ENCODE measurements around the gene SEMA4B.

The SEMA4B gene

DNA sequence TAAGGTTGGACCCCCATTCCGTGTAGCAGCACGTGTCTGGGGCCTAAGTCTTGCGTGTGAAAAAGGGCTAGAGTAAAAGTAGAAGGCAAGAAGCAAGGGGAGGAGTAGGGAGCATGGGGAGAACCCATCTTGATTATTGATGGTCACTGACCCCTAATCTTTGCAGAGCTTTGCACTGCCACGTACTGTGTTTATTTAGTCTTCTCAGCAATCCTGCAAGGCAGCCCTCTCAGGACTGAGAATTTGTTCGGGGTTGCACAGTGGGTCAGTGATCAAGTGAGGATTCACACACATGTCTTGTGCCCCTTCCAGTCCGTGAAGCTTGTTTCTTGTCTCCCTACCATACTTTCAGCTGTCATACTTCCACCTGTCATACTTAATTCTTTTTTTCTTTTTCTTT, 7.2 kb downstream of the SEMA4B start:
- DNase-seq, result no peak

DNA sequence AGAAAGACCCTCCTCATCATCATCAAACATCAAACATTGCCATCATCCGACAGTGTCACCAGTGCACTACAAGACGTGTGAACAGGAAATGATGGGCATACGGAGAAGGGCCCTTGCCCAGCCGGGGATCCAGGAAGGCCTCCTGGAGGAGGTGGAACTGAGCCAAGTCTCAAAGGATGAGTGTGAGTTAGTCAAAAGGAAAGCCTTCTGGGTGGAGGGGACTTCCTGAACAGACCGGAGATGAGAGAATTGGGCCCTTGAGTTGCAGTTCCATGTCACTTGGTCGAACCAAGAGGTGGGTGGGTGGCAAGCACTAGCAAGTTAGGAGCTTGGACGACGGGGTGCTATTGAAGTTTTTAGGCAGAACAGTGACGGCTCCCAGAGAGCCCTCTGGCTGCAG, 8.5 kb downstream of the SEMA4B start:
- no peak for DNase-seq

DNA sequence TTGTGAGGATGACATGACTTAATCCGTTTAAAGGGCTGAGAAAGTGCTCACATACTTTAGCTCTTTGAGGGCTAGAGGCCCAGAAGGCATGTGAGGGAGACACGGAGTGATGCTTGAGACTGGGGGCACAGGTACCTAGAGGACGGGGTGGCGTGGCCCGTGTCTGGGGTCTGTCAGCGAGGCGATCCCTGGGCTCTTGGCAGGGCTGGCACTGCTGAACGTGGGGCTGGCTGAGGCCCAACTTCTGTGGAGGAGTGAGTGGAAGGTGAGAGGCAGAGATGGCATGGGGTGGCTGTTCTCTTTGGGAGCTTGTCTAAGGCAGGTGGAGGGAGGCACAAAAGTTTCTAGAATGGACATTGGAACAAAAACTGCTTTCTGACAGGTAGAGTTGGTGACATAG, 9.5 kb downstream of the SEMA4B start:
- no peak for DNase-seq

DNA sequence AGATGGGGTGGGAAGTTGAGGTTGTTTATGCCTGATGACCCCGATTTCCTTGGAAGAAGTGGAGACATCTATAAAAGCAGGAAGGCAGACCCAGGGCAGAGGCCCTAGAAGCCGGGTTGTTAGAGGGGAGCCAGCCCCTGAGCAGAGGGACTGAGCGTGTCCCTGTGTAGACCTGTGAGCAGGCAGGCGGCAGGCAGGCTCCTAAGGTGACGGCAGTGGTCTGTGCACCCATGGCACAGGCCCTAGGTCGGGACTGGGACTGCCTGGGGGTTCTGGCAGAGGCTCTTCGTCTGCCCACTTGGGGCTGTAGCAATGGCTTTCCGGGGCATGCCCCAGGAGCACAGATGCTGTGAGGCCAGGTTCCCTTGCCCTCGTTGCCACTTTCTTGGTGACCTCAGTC, 9.9 kb downstream of the SEMA4B start:
- no peak for DNase-seq

DNA sequence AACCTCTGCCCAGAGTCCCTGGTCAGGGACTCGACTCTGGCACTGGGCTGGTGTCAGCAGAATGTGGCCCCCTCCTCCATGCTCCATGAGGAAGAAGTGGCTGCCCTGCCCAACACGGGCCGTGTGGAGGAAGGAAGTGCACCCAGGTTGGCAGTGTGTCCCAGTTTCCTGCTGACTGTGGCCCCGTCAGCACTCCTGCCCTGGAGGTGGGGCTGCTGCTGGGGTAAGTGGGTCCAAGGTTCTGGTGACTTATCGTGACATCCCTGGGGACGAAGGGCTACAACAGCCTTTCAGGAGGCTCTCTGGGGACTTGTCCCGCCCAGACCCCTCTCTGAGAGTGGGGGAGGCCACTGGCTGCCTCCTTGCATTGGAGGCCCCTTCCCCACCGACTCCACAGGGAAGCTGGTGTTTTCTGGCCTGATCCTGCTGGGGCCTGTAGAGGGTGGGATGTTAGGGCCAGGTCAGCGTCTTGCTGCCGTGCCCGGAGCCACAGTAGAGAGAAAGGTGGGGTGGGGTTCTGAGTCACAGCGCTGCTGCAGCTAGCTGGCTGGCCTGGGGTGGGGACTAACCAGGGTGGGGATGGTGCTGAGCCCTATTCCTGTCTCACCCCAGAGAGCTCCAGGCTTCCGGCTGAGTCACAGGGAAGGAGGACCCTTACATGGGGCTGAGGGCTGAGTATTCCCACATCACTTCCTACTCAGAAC, 10.5 kb downstream of the SEMA4B start:
- DNase-seq, result no peak

DNA sequence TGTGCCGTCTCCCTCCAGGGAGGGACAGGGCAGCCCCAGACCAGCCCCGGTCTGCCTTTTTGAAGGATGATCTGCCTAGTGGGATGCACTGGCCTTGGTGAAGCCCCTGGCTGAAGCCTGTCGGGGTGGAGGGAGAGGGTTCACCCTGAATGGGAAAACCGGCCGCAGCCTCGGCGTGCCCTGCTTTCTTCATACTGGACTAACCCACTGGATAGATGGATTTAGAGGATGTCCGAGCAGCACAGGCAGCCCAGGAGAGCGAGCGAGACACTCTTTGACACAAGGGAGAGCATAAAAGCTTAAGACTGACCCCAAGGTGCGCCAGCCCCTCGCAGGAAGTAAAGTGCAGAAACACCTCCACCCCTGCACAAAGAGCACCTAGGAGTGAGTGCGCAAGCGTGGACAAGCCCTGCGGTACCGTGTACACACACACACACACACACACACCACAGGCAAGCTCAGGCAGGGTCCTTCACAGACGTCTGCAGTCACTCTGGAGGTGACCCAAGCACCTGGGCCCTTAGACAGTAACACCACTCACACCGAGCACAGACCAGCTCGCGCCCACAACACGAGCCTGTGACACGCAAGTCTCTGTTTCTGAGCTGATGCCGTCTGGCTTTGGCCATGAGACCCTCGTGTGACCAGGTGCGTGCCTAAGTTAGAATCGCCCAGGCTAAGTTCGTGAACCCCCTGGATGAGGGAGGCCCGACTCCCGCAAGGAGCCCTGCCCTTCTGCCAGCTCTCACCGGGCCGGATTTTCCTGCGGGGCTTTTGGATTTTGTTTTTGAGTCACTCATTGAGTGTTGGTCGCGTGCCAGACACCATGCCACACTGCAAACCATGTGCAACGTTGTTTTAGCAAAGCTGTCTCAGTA, 11.3 kb downstream of the SEMA4B start:
- DNase-seq, result no peak

DNA sequence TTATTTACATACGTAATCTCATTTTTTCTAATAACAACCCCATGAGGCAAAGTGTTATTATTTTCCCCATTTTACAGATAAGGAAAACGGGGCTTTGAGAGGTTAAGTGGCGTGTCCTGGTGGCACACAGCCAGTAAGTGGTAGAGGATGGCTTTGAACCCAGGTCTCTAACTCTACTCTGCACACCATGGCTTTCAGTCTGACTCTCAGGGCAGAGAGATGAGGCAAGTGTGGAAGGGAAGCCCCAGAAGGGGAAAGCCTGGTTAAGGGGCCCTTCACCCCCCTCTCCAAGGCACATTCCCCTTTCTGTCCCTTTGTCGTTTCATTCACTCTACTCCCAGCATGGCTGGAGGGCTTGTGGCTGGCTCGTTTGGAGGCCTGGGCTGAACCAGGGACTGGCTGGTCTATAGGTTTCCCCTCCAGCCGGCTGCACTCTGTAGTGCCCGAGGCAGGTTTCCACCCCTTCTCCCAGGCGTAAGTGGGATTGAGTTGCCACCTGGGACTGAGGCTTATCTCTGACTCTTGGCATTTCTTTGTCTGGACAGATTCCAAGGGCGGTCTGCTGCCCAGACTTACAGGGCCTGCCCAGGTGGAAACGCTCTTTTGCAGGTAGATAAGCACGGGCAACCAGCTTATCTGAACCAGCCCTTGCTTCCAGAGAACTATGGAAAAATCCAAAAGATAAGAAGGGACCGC, 12.1 kb downstream of the SEMA4B start:
- no peak for DNase-seq

DNA sequence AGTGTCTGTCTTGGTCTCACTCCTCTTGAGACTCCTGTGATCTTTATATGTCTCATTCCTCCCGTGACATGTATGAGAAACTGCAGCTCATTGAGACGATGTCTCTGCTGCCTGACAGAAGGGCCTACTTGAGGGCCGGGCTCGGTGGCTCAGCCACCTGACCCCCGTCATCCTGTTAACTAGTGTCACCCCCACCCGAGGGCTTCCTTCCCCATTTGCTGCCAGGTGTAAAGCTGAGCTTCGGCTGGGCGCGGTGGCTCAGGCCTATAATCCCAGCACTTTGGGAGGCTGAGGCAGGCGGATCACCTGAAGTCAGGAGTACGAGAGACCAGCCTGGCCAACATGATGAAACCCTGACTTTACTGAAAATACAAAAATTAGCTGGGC, 12.7 kb downstream of the SEMA4B start:
- DNase-seq, result no peak

DNA sequence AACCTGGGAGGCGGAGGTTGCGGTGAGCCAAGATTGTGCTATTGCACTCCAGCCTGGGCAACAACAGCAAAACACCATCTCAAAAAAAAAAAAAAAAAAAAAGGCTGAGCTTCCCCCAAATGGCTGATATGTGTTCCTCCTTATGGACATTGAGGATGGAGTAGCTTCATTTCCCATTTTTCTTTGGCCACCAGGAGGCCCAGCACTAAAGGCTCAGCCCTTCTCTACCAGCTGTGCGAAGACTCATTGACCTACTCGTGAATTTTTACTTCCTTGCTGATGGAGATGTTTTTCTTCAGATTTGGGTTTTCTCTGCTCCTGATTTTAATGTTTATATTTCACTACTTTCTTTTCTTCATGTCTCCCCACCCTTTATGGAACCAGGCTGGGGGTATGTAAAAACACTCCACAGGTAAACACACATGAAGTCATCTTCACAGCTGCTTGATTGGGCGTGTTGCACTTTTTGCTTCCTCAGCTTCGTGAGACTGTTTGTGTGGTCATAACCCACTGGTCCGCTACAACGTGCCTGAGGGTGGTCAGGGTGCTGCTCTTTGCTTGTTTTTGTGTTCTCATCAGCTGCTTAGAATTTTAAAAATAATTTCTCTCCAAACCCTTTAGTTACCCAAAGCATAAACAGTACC, 13.5 kb downstream of the SEMA4B start:
- no peak for DNase-seq

DNA sequence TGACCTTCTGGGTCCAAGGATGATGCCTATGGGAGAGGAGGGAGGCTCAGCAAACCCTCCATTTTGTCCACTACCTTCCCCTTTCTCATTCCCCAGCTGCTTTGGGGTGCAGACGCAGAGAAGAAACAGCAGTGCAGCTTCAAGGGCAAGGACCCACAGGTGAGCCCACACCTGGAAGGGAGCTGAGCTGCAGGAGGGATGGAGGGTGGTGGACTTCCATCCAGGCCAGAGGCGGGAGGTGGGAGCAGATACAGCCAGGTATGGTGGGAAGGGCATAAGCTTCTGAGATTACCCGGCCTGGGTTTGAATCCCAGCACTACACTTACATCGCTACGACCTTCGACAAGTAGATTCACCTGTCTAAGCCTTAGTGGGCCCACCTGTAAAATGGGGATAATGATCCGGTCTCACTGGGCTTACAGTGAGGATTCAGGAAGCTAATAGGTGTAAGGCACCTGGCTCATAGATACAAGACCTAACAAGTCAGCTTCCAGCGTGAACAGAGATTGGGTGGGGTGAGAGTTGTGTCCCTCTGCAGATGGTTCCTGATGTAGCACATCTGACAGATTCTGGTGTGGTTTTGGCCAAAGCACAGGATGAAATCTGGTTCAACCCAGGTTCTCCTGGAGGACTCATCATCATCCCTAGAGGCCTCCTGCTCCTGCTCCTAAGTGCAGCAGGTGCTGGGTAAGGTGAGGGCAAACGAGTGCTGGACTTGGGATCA, 16.7 kb downstream of the SEMA4B start:
- DNase-seq, result no peak

DNA sequence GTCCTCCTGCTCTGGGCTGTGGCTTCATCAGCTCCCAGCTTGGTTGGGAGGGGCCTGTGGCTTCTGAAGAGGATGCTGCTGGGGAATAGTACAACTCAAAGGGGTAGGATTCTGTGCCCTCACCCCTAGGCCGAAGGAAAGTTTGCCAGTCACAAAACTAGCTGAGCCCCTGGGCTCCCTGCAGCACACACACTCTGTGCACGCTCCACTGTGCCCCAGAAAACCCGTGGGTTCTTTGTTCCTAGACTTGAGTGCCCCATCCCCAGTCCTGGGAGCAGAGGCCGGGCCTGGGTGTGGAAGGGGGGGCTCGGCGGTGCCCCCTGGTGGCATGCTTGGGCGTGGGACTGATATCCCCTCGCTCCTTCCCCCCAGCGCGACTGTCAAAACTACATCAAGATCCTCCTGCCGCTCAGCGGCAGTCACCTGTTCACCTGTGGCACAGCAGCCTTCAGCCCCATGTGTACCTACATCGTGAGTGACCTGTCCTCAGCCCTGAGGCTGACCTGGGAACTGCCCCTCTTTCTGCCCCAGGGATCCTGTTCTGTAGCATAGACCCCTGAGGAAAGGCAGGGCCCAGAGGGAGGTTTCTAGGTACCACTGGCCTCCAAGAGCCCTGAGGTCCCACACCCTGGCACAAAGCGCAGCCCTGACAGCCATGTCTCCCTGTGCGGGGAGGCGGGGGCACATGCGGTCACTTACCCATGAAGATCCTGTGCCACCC, 18.5 kb downstream of the SEMA4B start:
- DNase-seq, result peak; percentile 58

DNA sequence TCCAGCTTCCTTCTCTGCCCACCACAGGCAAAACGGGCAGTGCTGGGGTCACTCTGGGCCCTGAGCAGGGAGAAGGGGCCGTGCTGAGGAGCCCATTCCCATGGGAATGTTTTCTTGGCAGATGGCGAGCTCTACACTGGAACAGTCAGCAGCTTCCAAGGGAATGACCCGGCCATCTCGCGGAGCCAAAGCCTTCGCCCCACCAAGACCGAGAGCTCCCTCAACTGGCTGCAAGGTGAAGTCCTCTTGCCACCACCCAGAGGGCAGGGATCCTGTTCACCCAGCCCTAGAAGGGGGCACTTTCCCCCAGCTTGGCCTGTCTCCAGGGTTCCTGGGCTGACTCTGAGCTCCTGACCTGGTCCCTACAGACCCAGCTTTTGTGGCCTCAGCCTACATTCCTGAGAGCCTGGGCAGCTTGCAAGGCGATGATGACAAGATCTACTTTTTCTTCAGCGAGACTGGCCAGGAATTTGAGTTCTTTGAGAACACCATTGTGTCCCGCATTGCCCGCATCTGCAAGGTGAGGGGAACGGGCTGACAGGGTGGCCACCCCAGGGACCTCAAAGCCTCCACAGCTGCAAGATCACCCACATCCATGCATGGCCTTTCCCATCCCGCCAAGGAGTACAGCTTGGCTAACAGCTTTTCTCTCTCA, 20.2 kb downstream of the SEMA4B start:
- DNase-seq, result no peak

DNA sequence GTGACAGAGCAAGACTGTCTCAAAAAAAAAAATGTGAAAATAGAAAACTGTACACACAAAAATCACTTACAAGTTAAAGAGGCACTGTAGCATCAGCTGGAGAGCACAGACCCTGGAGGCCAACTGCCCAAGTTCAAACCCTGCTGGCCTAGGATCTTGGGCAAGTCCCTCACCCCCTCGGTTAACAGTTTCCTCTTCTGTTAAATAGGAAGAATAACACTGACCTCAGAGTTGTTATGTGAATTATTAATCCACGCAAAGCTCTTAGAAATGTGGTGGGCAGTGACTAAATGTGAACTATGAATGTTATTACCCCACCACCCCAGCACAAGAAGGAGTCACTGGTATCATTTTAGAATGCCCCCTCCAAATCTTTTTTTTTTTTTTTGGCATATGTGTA, 21.4 kb downstream of the SEMA4B start:
- no peak for DNase-seq

DNA sequence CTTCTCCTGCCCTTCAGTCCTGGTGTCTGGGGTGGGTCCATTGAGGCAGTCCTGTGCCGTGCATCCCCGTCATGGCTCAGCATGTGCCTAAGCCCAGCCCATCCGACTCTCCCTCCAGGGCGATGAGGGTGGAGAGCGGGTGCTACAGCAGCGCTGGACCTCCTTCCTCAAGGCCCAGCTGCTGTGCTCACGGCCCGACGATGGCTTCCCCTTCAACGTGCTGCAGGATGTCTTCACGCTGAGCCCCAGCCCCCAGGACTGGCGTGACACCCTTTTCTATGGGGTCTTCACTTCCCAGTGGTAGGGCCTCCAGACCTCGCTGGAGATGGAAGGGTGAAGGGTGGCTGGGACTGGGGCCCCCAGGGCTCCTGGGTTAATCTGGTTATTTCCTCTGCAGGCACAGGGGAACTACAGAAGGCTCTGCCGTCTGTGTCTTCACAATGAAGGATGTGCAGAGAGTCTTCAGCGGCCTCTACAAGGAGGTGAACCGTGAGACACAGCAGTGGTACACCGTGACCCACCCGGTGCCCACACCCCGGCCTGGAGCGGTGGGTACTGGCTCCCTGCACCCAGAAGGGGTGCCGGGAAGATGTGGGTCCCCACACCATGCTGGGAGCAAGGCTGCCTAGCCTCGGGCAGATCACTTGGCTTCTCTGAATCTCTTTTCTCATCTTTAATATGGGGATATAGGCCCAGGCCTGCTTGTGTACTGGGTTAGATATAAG, 22.5 kb downstream of the SEMA4B start:
- no peak for DNase-seq

DNA sequence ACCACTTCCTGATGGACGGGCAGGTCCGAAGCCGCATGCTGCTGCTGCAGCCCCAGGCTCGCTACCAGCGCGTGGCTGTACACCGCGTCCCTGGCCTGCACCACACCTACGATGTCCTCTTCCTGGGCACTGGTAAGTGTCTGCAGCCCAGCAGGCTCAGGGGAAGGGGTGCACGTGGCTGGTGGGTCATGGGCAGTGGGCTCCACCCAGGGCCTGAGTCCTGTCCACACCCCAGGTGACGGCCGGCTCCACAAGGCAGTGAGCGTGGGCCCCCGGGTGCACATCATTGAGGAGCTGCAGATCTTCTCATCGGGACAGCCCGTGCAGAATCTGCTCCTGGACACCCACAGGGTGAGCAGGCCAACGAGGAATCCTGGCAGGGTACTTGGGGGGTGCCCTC, 23.9 kb downstream of the SEMA4B start:
- DNase-seq, result no peak

DNA sequence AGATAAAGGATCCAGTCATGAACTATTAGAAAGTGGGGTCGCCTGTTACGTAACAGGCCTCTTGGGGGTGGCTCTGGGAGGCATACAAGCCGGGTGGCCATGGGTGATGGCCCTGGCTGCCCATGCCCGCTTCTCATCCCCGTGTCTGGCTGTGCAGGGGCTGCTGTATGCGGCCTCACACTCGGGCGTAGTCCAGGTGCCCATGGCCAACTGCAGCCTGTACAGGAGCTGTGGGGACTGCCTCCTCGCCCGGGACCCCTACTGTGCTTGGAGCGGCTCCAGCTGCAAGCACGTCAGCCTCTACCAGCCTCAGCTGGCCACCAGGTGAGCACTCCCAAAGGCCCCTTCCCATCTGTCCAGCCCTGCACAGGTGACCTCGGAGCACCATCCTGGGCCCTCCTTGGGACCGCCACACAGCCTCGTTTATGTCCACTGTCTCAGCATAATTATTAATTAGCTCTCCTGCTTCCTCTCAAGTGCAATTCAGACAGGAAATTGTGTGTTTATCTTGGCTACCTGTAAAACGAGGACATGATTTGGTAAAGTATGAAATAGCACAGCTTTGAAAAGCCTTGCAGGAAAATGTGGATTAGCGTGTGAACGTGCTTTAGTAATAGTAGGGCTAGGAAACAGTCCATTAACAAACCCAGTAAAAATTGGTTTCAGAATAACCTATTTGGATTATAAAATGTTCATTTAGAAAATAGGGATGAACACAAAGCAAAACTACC, 24.5 kb downstream of the SEMA4B start:
- DNase-seq, result no peak

DNA sequence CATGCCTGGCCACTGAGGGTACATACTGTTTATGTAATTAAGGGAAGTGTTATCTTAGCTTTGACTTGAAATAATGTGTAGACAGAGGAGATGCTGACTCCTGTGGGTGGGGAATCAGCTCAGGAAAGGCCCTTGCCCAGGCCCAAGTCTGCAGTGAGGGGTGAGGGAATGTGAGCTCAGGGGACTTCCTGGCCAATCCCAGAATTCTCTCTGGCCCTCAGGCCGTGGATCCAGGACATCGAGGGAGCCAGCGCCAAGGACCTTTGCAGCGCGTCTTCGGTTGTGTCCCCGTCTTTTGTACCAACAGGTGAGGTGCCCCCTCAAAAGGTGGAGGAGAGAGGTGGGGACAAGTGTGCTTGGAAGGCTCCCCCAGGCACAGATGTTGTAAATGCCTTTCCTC, 26.2 kb downstream of the SEMA4B start:
- no peak for DNase-seq

DNA sequence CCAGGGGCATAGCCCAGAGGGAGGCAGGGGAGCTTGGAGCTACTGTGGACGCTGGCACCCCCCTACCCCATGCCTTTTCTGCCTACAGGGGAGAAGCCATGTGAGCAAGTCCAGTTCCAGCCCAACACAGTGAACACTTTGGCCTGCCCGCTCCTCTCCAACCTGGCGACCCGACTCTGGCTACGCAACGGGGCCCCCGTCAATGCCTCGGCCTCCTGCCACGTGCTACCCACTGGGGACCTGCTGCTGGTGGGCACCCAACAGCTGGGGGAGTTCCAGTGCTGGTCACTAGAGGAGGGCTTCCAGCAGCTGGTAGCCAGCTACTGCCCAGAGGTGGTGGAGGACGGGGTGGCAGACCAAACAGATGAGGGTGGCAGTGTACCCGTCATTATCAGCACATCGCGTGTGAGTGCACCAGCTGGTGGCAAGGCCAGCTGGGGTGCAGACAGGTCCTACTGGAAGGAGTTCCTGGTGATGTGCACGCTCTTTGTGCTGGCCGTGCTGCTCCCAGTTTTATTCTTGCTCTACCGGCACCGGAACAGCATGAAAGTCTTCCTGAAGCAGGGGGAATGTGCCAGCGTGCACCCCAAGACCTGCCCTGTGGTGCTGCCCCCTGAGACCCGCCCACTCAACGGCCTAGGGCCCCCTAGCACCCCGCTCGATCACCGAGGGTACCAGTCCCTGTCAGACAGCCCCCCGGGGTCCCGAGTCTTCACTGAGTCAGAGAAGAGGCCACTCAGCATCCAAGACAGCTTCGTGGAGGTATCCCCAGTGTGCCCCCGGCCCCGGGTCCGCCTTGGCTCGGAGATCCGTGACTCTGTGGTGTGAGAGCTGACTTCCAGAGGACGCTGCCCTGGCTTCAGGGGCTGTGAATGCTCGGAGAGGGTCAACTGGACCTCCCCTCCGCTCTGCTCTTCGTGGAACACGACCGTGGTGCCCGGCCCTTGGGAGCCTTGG, 27.0 kb downstream of the SEMA4B start:
- no peak for DNase-seq

DNA sequence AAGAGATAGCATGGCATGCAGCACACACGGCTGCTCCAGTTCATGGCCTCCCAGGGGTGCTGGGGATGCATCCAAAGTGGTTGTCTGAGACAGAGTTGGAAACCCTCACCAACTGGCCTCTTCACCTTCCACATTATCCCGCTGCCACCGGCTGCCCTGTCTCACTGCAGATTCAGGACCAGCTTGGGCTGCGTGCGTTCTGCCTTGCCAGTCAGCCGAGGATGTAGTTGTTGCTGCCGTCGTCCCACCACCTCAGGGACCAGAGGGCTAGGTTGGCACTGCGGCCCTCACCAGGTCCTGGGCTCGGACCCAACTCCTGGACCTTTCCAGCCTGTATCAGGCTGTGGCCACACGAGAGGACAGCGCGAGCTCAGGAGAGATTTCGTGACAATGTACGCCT, 27.8 kb downstream of the SEMA4B start:
- DNase-seq, result no peak
